ENCODE measurements around the gene DGKQ.
A peak's percentile ranks its signal among the peaks of the same experiment; 100 is the strongest.
"Not testable (repeated sequence)": the region's sequence is repeated elsewhere in the genome, so short reads cannot be mapped to it uniquely, and the experiment has no call there.

The DGKQ gene

DNA sequence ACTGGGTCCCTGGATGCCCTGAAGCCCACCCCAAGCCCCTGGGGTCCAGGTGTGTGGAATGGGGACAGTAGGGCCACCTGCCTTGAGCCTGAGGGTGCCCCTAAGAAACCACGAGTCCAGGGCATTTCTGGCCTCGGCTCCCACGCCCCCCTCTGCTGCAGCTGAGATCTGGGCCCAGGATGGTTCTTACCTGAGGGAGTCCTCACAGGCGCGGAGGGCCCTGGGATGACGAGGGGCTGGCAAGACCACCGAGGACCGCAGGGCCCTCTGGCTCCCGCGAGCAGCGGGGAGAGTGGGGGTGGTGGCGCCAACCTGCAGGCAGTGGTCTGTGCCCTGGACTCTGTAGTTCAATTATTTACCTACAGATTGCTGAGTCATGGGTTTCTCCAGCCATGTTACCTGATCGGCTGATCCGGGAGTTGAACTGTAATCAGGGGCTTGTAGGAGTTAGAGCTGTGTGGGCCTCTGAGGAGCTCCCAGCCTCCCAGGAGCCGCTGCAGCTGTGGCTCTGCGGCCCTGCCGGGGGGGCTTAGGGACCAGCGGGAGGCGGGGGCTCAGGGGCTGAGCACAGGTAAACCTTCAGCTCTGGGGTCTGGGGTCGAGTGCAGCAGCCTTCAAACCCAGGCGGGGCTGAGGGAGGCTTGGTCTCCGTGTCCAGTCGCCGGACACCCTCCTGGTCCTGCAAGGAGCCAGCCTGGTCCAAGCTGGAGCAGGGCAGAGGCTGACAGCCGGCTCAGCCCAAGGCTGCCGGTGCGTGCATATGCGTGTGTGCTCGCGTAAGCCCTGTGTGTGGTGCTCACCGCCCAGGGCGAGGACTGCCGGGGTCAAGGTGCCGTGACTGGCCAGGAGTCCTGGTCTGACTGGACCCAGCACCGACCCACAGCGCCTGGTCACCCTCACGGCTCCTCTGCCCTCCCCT, 20.0 kb upstream of the DGKQ start, which contains the start of gene SLC26A1:
Gene SLC26A1 (minus strand): TSS at position 294 of the 919 bp plus-strand sequence. CDS start 1,701 bp downstream, outside the sequence.
- no peak for DNase-seq (ENCODE audit: low read depth)

DNA sequence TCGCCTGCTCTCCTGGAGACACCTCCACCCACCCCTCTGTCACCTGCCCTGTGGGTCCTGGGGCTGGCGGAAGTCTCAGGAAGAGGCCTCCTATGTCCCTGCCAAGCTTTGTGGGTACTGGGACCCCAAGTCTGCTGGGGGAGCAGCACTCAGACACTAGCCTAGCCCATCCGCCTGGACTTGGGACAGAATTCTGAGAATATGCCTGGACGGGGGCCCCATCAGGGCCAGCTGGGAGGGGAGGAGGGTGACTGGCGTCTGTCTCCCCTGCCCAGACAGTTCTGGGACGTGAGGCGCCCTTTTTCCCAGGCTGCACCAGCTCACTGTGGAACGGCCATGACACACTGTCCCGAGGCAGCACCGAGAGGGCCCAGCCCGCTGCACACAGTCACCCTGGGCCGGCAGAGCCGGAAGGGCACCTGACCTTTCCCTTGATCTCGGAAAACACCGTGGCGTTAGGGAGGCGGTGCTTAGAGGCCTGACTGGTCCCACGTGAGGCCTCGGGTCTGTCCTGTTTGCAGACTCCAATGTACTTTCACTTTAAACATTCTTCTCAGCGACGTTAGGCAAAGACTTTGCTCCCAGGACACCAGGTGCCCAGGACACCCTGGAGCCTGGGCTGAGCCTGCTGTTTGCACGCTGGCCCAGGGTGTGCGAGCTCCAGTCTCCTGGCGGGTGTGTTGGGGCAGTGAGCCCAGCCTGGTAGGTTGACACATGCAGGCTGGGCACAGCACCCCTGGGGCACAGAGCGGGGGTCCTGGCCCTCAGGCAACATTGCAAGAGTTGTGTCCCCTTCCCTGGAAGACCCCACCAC, 19.1 kb upstream of the DGKQ start:
- no peak for DNase-seq (ENCODE audit: low read depth)

DNA sequence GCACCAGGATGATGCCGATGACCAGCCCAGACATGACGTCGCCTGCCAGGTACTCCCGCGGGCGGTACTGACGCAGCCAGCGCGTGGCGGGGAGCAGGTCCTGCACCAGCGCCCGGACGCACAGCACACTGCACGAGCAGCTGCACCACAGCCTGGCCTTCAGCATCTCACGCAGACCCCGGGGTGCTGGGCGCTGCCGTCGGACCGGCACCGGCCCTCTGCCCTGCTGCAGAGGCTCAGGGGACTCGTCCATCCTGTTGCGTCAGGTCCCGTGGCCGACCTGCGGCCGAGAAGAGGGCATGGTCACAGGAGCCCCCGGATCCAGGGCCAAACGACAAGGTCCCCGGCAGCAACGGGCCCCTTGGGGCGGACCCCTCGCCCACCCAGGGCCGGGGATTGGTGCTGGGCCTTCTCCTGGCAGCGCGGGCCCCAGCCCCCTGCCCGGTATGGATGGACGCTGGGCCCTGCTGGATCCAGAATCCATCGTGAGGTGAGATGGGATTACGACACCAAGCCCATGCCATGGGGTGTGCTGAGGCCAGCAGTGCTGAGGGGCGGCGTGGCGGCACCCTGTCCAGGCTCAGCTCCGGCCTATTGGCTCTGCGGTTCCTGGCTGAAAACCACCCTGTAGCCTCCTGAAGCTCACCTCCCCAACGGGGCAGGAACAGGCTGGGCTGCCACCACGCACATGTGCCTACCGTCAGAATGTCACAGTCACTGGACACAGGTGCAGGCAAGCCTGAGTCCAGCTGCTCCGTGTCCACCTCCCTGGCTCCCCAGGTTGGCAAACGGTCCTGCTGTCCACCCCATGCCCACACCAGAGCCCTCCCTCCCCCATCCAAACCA, 18.3 kb upstream of the DGKQ start:
- no peak for DNase-seq (ENCODE audit: low read depth)

DNA sequence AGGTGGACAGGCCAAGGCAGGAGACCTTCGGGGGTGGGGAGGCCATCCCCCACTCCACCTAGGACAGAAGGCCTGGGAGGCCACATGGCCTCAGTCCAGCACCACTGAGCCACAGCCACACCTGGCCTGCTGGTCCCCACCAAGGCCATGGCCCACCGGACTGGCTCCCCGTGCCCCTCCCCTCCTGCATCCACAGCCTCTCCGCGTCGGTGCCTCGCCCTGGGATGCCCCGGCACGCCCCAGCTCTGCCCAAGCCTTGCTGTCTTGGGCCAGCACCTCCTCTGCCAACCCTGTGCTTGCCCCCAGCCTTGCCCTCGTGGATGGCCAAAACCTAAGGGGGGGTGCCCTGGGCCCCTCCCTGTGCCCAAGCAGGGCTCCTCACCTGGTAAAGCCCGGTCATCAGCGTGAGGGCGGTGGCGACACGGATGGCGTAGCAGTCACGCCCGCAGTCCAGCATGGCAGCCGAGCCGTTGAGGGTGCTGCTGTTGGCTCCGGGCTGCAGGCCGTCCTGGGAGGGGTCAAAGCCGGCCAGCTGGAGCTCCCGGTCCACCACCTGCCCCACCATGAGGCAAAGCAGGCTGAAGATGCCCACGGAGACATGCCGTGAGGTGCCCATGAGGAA, 17.5 kb upstream of the DGKQ start:
- DNase-seq (ENCODE audit: low read depth), result no peak

DNA sequence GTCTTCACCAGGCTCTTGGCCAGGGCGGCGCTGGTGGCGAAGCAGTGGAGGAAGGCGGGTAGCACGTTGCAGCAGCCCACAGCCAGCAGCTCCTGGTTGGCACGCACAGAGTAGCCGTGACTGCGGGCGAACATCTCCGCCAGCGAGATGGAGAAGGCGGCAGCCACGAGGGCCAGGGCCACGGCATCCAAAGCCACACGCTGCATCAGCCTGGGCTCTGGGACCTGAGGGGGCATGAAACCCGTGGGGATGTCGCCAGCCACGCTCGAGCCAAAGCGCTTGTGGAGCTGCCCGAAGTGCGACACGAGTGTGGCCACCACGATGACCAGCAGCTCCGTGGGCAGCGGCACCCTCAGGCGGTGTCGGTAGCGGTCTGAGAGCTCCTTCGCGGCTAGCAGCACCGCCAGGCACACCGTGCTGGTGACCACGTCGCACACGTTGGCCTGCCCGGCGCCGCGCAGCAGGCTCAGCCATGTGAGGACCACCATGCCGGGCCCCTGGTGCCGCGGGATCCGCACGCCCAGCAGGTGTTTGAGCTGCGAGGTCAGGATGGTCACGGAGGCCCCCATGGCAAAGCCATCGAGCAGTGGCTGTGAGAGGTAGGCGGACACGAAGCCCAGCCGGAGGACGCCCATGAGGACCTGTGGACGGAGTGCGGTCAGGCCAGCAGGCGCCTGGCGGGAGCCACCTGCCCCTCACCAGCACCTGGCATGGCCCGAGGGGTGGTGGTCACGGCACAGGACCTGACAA, 16.5 kb upstream of the DGKQ start:
- DNase-seq (ENCODE audit: low read depth), result no peak

DNA sequence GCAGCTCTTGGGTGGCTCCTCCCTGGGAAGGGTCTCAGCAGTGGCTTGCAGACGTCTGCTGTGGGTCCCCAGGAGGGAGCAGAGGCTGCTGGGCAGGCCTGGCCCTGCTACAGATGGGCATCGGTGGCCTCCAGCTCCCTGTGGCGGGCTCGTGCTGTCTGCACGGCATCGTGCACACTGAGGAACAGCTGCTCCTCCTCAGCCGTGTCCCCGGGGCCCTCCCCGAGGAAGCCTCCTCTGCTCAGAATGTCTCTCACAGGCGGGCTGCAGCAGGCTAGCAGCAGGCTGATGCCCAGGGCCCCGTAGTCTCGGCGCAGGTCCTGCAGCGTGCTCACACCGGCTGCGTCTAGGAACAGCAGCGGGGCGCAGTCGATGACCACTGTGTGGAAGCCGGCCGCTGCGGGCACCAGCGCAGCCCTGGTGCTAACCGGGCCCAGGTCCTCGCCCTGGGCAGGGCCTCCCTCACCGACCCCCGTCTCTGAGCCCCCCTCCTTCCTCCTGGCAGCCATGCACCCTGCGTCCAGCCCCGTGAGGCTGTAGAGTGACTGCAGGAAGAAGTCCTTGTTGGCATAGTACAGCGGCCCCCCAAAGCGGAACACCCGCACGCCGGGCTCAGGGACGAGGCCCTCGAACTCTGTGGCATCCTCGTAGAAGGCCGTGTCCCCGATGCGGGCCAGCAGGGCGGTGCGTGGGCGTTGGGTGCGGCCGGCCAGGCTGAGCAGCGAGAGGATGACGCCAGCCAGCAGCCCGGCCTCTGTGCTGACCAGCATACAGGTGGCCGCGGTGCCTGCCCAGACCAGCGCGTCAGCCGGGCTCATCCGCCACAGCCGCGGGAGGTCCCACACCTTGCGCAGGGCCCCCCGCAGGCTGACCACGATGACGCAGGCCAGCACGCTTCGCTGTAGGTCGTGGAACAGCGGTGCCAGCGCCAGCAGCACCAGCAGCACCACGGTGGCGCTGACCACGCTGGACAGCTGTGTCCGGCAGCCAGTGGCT, 15.7 kb upstream of the DGKQ start:
- DNase-seq (ENCODE audit: low read depth), result no peak

DNA sequence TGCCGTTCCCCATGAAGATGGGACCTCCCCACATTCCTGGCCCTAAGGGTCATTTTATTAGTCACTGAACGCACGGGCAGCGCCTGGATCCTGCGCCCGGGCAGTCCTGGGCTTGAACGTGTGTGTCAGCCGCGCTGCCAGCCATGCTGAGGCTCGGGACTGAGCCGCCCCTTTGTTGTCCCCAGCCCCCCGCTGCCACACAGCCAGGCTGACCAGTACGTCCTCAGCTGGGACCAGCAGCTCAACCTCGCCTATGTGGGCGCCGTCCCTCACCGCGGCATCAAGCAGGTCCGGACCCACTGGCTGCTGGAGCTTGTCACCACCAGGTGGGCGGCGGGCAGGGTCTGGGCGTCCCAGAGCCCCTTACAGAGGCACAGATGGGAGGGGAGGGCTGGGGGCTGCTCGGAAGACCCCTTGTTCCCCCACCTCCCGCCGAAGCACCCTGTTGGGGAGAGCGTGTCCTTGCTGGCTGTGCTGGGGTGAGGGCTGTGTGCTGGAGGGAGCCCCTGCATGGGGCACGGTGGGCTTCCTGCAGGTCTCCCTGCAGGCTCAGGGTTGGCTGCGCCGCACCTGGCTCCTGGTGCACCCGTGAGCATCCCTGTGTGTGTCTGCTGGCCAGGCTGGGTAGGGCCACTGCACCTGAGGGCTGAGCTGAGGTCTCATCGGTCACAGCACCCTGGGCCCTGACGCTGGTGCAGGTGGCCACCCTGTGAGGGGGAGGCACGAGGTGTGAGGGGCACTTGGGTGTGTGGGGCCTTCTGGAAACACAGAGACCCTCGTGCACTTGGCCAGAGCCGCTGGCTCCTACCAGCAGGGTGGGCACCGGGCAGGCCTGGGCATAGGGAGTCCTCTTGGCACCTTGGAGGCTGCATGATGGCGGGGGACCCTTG, 14.5 kb upstream of the DGKQ start:
- DNase-seq (ENCODE audit: low read depth), result no peak

DNA sequence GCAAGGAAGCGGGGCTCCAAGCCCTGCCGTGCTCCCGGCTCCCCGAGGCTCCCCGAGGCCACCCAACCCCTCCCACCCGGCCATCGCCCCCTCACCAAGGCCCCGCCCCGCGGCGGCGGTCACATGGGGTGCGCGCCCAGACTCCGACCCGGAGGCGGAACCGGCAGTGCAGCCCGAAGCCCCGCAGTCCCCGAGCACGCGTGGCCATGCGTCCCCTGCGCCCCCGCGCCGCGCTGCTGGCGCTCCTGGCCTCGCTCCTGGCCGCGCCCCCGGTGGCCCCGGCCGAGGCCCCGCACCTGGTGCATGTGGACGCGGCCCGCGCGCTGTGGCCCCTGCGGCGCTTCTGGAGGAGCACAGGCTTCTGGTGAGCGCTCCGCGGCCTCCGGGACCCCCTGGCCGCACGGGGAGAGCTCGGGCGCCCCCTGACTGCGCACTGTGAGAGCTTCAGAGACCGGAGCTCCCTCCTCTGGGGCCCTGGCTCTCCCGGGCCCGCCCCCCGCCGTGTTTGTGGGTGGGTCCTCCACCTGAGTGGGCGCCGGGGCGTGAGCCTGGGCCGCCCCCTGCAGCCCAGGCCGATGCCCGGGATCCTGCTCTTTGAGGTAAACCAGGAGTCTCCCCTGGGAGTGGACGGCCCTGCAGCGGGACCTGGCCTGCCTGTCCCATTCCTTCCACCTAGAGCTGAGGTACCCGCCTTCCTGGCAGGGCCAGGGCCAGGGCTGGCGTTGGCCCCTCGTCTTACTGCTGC, 13.7 kb upstream of the DGKQ start, which contains the start of gene IDUA:
Gene IDUA (plus strand): TSS at position 166 of the 745 bp plus-strand sequence. CDS start 41 bp downstream, at position 207.
- DNase-seq (ENCODE audit: low read depth), result peak; percentile 84

DNA sequence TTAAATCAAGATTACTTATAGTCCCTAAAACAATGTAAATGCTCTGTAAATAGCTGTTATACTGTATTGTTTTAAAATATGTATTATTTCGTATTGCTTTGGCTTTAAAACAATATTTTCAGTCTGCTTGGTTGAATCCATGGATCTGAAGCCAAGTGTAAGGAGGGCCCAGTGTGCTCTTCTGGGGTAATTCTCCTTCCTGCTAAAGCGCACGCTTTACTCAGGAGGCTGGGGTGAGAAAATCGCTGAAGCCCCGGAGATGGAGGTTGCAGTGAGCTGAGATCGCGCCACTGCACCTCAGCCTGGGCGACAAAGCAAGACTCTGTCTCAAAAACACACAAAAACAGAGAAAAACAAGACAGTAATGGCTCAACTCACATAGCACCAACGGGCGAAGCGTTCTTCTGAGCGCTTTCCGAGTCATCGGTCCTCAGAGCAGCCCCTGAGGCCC, 13.1 kb upstream of the DGKQ start:
- no peak for DNase-seq (ENCODE audit: low read depth)

DNA sequence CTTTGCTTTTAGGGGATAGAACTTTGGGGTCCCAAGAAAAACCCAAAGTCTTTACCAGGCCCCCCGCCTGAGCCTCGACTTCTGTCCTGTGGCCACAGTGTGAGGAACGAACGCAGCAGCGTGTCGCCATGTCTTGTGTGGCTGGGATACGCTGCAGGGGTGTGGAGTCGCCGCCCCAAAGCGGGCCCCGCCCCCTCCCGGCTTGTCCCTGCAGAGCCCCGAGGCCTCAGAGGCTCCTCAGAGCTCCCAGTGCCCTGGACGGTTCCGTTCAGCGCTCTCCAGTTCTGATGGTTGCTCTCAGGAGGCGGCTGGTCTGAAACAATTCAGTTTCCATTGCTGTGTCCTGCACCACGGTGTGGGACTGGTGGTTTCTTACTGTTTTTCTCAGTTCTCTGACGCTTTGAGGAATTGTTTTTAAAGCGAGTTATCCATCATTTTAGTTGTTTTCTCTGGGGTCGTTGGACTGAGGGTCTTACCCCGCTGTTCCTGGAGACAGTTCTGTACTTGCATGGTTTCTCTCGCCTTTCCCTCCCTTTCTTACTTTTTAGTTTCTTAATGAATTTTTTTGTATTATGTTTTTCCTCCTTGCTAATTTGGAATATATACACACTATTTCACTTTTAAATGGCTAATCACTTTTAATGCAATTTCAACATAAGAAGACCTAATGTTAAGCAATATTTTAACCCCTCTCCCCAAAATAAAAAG, 11.9 kb upstream of the DGKQ start:
- DNase-seq (ENCODE audit: low read depth), result peak; percentile 76

DNA sequence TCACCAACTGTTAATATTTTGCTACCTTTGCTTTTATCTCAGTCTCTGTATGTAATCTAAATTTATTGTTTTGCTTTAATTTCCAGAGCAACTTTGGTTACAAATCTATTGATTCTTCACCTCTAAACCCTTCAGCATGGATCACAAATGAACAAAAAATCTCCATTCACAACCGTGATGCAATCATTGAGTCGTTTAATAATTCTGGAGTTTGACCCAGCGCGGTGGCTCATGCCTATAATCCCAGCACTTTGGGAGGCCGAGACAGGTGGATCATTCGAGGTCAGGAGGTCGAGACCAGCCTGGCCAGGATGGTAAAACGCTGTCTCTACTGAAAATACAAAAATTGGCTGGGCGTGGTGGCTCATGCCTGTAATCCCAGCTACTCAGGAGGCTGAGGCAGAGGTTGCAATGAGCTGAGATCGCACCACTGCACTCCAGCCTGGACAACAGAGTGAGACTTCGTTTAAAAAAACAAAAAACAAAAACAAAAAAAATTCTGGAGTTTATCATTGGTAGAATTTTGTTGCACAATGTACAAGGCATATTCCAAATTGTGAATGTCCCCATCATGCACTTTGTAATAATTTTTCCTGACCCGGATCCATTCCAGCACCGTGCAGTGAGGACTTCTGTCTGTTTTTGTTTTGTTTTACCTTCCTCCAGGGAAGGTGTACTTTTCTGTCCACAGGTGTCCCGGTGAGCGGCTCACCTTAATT, 11.1 kb upstream of the DGKQ start:
- no peak for DNase-seq (ENCODE audit: low read depth)

DNA sequence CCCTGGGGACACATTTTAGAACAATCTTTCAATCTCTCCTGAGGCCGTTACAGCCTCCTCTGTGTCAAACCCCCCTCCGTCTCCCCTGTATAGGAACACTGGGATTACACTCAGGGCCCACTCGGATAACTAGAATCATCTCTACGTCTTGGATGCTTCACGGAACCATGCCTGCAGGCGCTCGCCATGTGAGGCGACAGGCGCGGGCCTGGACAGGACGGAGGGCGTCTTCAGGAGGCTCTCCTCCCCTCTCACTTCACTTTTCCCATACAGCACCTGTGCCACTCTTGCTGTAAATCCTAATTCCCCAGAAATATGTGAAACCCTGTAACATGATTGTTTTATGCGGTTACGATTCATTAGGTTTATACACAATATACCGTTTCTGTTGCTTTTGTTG, 9.4 kb upstream of the DGKQ start:
- DNase-seq (ENCODE audit: low read depth), result no peak

DNA sequence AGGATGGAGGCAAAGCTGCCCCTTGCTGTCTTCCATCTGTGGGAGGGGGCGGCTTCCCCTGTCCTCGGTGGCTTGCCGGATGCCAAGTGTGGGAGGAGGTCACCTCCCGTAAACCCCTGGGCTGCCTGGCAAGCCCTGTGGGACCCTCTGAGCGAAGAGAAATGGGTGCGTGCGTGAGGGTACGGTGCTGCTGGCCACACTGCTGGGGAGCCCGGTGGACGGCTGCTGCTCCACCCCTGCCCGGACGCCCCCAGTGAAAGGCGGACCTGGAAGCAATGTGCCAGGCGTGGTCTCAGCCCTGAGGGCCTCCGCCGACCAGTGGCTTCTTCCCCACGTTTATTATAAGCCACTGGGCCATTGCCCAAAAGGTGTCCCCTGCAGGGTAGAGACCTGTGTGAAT, 8.9 kb upstream of the DGKQ start:
- DNase-seq (ENCODE audit: low read depth), result no peak

DNA sequence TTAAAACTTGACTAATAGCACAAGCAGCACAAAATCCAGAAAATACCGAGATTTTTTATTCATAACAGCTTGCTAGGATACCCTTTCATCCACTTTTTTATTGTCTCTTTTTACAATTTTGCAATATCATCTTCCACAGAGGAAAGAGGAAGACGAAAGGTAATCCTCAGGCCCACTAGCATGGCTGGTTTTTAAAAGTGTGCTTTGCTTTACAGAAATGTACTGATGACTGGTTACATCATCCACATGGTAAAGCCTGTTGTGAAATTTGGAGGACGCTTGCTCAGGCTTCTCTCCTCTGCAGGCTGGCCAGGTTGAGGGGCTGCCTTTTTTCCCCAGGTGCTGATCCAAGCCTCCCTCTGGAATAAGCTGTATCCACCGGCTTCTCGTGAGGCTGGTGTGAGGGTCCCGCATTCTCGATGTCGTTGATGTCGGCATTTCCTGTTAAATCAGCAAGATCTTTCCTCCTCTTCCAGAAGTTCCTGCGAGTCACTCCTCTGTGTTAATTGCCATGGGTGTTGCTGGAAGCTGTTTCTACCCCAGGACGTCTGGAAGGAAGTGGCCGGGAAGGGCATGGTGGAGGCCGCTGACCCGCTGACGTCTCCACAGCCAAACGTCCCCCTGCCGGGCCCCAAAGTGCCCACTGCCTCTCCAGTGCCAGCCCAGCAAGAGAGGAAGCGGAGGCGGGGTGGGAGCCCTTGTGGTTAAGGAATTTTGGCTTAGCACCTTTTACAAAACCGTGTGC, 5.8 kb upstream of the DGKQ start:
- DNase-seq (ENCODE audit: low read depth), result no peak

DNA sequence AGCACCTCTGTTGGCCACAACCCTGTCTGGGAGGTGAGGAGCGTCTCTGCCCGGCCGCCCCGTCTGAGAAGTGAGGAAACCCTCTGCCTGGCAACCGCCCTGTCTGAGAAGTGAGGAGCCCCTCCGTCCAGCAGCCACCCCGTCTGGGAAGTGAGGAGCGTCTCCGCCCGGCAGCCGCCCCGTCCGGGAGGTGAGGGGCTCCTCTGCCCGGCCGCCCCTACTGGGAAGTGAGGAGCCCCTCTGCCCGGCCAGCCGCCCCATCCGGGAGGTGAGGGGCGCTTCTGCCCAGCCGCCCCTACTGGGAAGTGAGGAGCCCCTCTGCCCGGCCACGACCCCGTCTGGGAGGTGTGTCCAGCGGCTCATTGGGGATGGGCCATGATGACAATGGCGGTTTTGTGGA, 2.6 kb upstream of the DGKQ start:
- not testable (repeated sequence) for DNase-seq (ENCODE audit: low read depth)

DNA sequence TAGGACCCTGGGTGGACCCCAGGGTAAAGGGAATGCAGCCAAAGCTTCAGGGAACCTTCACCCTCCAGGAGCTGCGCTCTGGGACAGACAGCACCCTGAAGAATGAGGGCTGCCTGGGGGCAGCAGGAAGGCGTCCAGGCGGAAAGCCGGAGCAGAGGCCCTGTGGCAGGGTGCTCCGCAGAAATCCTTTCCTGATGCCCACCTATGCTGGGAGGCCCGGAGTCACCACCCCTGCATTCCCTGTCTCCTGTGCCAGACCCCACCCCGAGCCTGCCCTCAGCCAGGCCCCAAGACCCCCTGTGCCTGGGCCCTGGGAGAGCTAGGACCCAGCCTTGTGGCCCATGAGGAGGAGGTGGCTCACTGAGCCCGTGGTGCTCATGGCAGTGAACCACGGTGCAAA, 1.3 kb upstream of the DGKQ start:
- DNase-seq (ENCODE audit: low read depth), result no peak

Measured in activated T-cell treated with anti-CD3 and anti-CD28 coated beads for 48 hours (primary cell).